Neural progenitor cell (in vitro differentiated cells): Measurements from ENCODE around the gene CD40. TPM values are rescaled to one million over a fixed set of nuclear protein-coding genes. Genes with fewer than 3 reads are reported as not detected.

Experiments used
- DNase-seq: peaks from one replicate; pipeline ENCODE4 v3.0.0-alpha.2; 2016; ENCODE audit warnings: low spot score
- H2AFZ ChIP-seq: fragments of 200-600 bp; sonication (generic); replicated peaks from 2 replicates; pipeline ENCODE4 v1.6.1; 2016; ENCODE audit warnings: antibody characterized with exemption
- H3F3A ChIP-seq: fragments of 200-600 bp; sonication (generic); 2 replicates; pipeline ENCODE4 v1.6.1; 2016; ENCODE audit warnings: antibody characterized with exemption, low read depth
- H3K27ac ChIP-seq: fragments of 200-600 bp; sonication (generic); 2 replicates; pipeline ENCODE4 v1.5.1; 2016; ENCODE audit warnings: mild to moderate bottlenecking
- H3K27me3 ChIP-seq: fragments of 200-600 bp; sonication (generic); 2 replicates; pipeline ENCODE4 v1.6.1; 2016; ENCODE audit warnings: mild to moderate bottlenecking, moderate library complexity
- H3K36me3 ChIP-seq: fragments of 200-600 bp; sonication (generic); 2 replicates; pipeline ENCODE4 v1.5.1; 2016
- H3K4me1 ChIP-seq: fragments of 200-600 bp; sonication (generic); 2 replicates; pipeline ENCODE4 v1.6.1; 2016; ENCODE audit warnings: mixed run types
- H3K4me2 ChIP-seq: fragments of 200-600 bp; sonication (generic); 2 replicates; pipeline ENCODE4 v1.6.1; 2016
- H3K4me3 ChIP-seq: fragments of 200-600 bp; sonication (generic); 2 replicates; pipeline ENCODE4 v1.5.1; 2016
- H3K79me2 ChIP-seq: fragments of 200-600 bp; sonication (generic); 2 replicates; pipeline ENCODE4 v1.6.1; 2016; ENCODE audit warnings: low read depth
- H3K9ac ChIP-seq: fragments of 200-600 bp; sonication (generic); 2 replicates; pipeline ENCODE4 v1.6.1; 2016
- H3K9me3 ChIP-seq: fragments of 200-600 bp; sonication (generic); 2 replicates; pipeline ENCODE4 v1.5.1; 2016; ENCODE audit warnings: low read depth
- H4K20me1 ChIP-seq: fragments of 200-600 bp; sonication (generic); 2 replicates; pipeline ENCODE4 v1.6.1; 2016; ENCODE audit warnings: low read depth
- H3K27ac Mint-ChIP-seq: 3 replicates; pipeline ENCODE4 v1.8.0; 2021; ENCODE audit warnings: mixed read lengths
- H3K27me3 Mint-ChIP-seq: 2 replicates; pipeline ENCODE4 v1.8.0; 2022; ENCODE audit warnings: low read depth, mild to moderate bottlenecking, inconsistent platforms, moderate library complexity, mixed read lengths; ENCODE audit not compliant: insufficient read depth
- H3K36me3 Mint-ChIP-seq: 3 replicates; pipeline ENCODE4 v1.8.0; 2021; ENCODE audit warnings: mixed read lengths
- H3K4me1 Mint-ChIP-seq: 3 replicates; pipeline ENCODE4 v1.8.0; 2021; ENCODE audit warnings: mixed read lengths
- H3K4me3 Mint-ChIP-seq: 3 replicates; pipeline ENCODE4 v1.8.0; 2021; ENCODE audit warnings: mild to moderate bottlenecking, moderate library complexity, mixed read lengths
- H3K9me3 Mint-ChIP-seq: 3 replicates; pipeline ENCODE4 v1.8.0; 2020; ENCODE audit warnings: mixed read lengths
- EZH2 ChIP-seq: fragments of 200-600 bp; sonication (generic); IDR thresholded peaks from 2 replicates; pipeline ENCODE4 v1.6.1; 2017; ENCODE audit warnings: antibody characterized with exemption, mild to moderate bottlenecking, moderate library complexity
- EZH2phosphoT487 ChIP-seq: fragments of 200-600 bp; sonication (generic); IDR thresholded peaks from 2 replicates; pipeline ENCODE4 v1.6.1; 2017; ENCODE audit warnings: antibody characterized with exemption
- total RNA-seq: library from RNA; depleted of rRNA; stranded (reverse); fragments of >200 nt; gene quantifications from 2 replicates; pipeline ENCODE4 v1.2.3, GENCODE V29; 2015; ENCODE audit warnings: low replicate concordance
- TF ChIP-seq, protein P1 (sequence below): fragments of 200-600 bp; sonication (generic); IDR thresholded peaks from 2 replicates; pipeline ENCODE4 v1.5.1; 2017; ENCODE audit warnings: antibody characterized with exemption, mild to moderate bottlenecking

The CD40 gene
- total RNA-seq, 1 donor from 2014 or later = 11.0 TPM

DNA sequence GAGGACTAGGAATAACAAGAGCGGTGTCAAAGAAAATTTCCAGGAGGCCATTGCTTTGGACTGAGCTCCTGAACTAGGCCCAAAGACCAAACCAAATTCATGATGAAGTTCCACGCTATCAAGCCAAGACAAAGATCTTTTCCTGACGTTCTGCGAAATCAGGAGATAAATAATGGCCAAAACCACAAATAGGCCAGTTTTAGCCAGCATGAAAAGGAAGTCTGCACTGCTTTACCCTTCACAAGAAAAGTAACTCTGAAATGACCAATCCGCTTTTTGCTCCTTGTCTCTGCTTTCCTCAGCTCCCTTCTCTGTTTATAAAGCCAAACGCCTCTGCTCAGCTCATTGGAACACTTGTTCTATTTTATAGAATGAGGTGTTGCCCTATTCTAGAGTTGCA, 35.0 kb upstream of the CD40 start:
- no peak overlapping the region for H3K27ac Mint-ChIP-seq
- Histone ChIP-seq H3K27ac (no peak overlapping the region), H3K27me3 (no peaks in the 10 kb centered on the region), H3K36me3 (no peaks in the 10 kb centered on the region), H3K9me3 (no peaks in the 10 kb centered on the region), H3K4me2 (no peak overlapping the region), H3K4me1 (peaks cover 18% of the 10 kb centered on the region), H3K79me2 (peaks cover 100% of the 10 kb centered on the region), H3F3A (no peaks in the 10 kb centered on the region), H3K9ac (no peak overlapping the region), H4K20me1 (peaks cover 100% of the 10 kb centered on the region), H3K4me3 (no peak overlapping the region), H2AFZ (no peak overlapping the region)
- no peak for DNase-seq
- peaks cover 3% of the 10 kb centered on the region for H3K27me3 Mint-ChIP-seq
- no peak for TF ChIP-seq EZH2phosphoT487
- TF ChIP-seq, protein P1, sequence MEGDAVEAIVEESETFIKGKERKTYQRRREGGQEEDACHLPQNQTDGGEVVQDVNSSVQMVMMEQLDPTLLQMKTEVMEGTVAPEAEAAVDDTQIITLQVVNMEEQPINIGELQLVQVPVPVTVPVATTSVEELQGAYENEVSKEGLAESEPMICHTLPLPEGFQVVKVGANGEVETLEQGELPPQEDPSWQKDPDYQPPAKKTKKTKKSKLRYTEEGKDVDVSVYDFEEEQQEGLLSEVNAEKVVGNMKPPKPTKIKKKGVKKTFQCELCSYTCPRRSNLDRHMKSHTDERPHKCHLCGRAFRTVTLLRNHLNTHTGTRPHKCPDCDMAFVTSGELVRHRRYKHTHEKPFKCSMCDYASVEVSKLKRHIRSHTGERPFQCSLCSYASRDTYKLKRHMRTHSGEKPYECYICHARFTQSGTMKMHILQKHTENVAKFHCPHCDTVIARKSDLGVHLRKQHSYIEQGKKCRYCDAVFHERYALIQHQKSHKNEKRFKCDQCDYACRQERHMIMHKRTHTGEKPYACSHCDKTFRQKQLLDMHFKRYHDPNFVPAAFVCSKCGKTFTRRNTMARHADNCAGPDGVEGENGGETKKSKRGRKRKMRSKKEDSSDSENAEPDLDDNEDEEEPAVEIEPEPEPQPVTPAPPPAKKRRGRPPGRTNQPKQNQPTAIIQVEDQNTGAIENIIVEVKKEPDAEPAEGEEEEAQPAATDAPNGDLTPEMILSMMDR = no peak
- no peak for TF ChIP-seq EZH2
- peaks cover 30% of the 10 kb centered on the region for H3K4me1 Mint-ChIP-seq
- no peaks in the 10 kb centered on the region for H3K9me3 Mint-ChIP-seq
- H3K36me3 Mint-ChIP-seq = peaks cover 5% of the 10 kb centered on the region
- no peak overlapping the region for H3K4me3 Mint-ChIP-seq

DNA sequence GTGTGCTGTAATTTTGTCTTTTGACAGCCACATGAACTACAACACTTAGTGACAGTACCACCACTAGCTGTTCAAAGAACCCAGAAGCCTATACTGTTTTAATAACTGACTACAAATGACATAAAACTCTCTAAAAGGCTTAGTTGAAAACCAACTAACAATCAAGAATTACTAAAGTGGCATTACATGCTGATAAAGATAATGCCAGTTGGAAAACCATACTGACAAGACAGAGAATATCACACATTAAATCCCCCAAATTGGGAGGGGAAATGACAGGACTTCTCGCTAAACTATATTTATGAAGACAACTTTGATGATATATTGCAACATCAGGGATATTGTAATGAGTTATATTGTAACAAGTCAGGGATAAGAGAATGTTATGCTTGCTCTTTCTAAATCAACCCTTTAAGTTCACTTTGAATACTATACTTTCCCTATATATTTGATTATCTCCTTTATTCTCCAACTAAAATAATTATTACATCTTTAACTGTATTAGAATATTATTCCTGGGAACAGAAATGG, 34.5 kb upstream of the CD40 start:
- H2AFZ ChIP-seq = no peak overlapping the region
- H3K9ac ChIP-seq = no peak overlapping the region
- no peak for DNase-seq
- H3K4me3 Mint-ChIP-seq = no peak overlapping the region
- no peaks in the 10 kb centered on the region for H3K36me3 ChIP-seq
- H3K4me1 Mint-ChIP-seq = peaks cover 34% of the 10 kb centered on the region
- no peak overlapping the region for H3K27ac ChIP-seq
- H3K4me2 ChIP-seq = no peak overlapping the region
- H3K36me3 Mint-ChIP-seq = peaks cover 3% of the 10 kb centered on the region
- no peaks in the 10 kb centered on the region for H3K9me3 Mint-ChIP-seq
- peaks cover 100% of the 10 kb centered on the region for H4K20me1 ChIP-seq
- no peaks in the 10 kb centered on the region for H3K9me3 ChIP-seq
- no peaks in the 10 kb centered on the region for H3F3A ChIP-seq
- H3K79me2 ChIP-seq = peaks cover 100% of the 10 kb centered on the region
- TF ChIP-seq EZH2 = no peak
- no peak for TF ChIP-seq EZH2phosphoT487
- TF ChIP-seq, protein P1 = no peak
- H3K27me3 ChIP-seq = no peaks in the 10 kb centered on the region
- H3K27ac Mint-ChIP-seq = no peak overlapping the region
- H3K27me3 Mint-ChIP-seq = peaks cover 3% of the 10 kb centered on the region
- H3K4me1 ChIP-seq = peaks cover 23% of the 10 kb centered on the region
- no peak overlapping the region for H3K4me3 ChIP-seq

DNA sequence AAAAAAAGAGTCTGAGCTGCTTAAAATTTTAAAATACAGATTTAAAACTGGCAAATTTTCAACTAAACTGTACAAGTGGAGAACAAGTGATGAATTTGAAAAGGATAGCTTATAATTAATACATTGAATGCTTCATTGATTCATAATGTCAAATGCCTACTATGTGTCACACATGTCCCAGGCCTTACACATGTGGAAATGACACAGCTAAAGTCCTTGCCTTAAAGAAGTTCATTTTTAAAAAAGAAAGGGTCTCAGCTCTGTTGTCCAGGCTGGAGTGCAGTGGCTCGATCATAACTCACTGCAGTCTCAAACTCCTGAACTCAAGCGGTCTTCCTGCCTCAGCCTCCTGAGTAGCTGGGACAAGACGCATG, 33.3 kb upstream of the CD40 start:
- Mint-ChIP-seq H3K4me3 (no peak overlapping the region), H3K9me3 (no peaks in the 10 kb centered on the region), H3K4me1 (peaks cover 36% of the 10 kb centered on the region), H3K36me3 (no peaks in the 10 kb centered on the region), H3K27ac (no peak overlapping the region), H3K27me3 (peaks cover 3% of the 10 kb centered on the region)
- H3K9ac ChIP-seq = no peak overlapping the region
- H3K9me3 ChIP-seq = no peaks in the 10 kb centered on the region
- TF ChIP-seq, protein P1 = no peak
- no peak for TF ChIP-seq EZH2phosphoT487
- no peak for TF ChIP-seq EZH2
- H2AFZ ChIP-seq = no peak overlapping the region
- H4K20me1 ChIP-seq = peaks cover 95% of the 10 kb centered on the region
- H3K36me3 ChIP-seq = no peaks in the 10 kb centered on the region
- H3K4me3 ChIP-seq = no peak overlapping the region
- no peak overlapping the region for H3K27ac ChIP-seq
- no peak overlapping the region for H3K4me2 ChIP-seq
- peaks cover 96% of the 10 kb centered on the region for H3K79me2 ChIP-seq
- no peak for DNase-seq
- peaks cover 26% of the 10 kb centered on the region for H3K4me1 ChIP-seq
- no peaks in the 10 kb centered on the region for H3F3A ChIP-seq
- H3K27me3 ChIP-seq = no peaks in the 10 kb centered on the region
